DND-41 (cell line): ENCODE results near the gene DOCK3.

Experiments used
- CTCF ChIP-seq: IDR thresholded peaks from 2 replicates; pipeline ENCODE4 v1.5.1; 2012; ENCODE audit warnings: borderline replicate concordance, low read length, moderate library complexity, mild to moderate bottlenecking; ENCODE audit not compliant: poor library complexity, severe bottlenecking; ENCODE audit errors: extremely low read depth
- EZH2 ChIP-seq: IDR thresholded peaks from 3 replicates; pipeline ENCODE4 v1.6.1; 2012; ENCODE audit warnings: borderline replicate concordance, low read depth, mild to moderate bottlenecking, moderate library complexity, low read length, inconsistent platforms; ENCODE audit not compliant: severe bottlenecking

- no peak for TF ChIP-seq CTCF
- no peak for TF ChIP-seq EZH2
These were observed 718.8 kb downstream of the DOCK3 start for GRCh38 chr3:51393564-51393963.
